Activated CD8-positive, alpha-beta memory T cell treated with anti-CD3 and anti-CD28 coated beads, Interleukin-2, amount 50 U/mL, for 24 hours (primary cell): ENCODE measurements around the gene MAP2K4.

ENCODE experiments used
- DNase-seq: peaks from one replicate; pipeline ENCODE4 v3.0.0-alpha.2; 2020; ENCODE audit errors: extremely low read depth

MAP2K4 gene

DNA sequence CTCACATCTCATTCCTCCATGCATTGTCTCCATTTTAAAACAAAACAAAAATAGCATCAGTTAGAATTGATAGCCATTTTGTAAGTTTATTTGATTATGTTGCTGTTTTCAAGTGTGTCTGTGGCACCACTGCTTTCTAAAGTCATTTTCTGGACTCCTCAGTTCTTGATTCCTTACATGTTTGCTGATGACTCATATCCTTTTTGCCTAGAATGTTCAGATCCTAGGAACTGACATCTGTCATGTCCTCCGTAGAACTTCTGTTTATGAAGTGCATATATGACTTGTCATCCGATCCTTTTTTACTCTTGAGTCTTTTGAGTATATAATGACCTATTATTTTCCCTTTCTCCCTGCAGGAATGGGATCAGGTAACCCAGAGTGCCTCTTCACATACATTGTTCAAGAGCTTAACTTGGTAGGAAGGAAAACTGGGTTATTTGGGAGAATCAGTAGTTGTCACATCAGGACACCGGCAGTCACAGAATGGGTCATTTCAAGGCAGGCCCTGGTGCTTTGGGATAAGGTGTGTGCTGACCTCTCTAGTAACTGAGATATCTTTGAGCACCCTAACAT lies 69.2 kb downstream of the MAP2K4 start:
- no peak for DNase-seq

DNA sequence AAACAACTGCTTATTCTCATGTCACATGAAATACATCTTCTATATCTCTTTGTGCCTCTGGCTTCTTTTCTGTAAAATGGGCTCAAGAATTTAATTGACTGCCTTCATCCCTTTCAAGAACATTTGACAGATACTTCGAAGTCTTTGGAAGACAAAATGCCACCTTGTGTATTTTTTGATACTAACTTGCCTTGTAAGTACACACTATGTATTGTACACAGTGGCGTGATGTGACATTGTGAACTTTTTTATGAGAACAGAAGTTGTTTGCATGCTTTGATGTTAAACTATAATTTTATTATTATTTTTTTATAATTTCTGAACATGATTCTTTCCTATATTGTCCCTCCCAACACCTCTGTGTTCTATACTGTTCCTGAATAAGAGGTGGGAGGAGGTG lies 73.7 kb downstream of the MAP2K4 start:
- no peak for DNase-seq

DNA sequence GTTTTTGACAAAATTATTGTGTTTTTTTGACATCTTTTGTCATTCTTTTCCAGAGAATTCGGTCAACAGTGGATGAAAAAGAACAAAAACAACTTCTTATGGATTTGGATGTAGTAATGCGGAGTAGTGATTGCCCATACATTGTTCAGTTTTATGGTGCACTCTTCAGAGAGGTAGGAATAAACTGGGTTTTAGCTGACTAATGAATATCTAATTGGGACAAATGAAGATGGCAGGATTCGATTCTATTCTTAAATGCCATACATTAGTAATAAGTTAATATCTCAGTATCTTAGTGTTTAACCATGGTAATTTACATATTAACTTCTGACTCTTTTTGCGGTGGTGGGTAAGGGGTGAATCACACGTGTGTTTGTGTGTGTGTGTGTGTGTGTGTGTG lies 74.8 kb downstream of the MAP2K4 start:
- no peak for DNase-seq

DNA sequence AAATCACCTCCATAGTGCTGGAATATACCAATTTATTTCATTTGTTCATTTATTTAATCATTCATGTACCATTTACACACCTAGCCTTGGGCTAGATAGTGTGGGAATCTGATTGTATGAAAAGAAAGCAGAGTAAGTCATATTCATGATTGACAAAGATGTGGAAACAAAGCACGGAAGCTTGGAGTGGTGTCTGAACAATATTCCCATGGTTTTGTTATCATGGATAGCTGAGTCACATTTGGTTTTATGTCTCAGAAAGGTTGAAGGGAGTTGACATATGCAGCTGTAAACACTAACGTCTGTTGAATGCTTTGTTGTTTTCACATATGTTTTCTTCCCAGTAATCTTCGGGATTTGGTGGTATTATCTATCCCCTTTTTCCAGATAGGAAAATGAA lies 76.6 kb downstream of the MAP2K4 start:
- DNase-seq: no peak

DNA sequence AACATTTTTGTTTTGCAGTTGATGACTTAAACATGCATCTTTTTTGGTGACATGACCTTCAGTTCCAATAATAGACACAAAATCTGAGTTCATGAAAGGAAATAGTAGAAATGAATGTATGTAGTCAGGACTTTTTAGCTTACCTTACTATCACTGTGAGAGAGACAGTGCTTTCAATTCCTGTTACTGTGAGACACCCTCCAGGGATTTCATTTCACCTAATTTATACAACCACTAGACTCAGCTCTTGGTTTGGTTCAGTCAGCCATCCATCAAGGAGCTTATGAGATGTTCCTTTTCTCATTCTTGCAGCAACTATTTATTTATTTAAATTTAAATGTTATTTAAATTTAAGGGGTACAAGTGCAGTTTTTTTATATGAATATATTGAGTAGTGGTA lies 77.9 kb downstream of the MAP2K4 start:
- no peak for DNase-seq

DNA sequence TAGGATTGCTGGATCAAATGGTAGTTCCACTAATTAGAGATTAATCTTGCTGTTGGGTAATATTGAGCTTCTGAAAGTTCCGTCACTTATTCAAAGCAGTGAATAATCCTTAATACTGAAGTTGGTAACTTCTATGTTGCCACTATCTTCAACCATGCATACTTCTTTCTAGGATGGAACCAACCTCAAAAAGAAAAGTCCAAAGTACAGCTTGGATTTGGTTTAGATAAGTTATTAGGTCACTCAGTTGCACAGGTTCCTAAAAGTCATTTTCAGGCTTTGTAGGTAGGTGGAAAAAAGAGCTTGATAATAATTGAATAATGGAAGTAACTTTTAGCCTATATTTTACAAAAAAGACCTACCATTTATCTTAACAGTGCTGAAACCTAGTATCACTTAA lies 78.7 kb downstream of the MAP2K4 start:
- DNase-seq: no peak

DNA sequence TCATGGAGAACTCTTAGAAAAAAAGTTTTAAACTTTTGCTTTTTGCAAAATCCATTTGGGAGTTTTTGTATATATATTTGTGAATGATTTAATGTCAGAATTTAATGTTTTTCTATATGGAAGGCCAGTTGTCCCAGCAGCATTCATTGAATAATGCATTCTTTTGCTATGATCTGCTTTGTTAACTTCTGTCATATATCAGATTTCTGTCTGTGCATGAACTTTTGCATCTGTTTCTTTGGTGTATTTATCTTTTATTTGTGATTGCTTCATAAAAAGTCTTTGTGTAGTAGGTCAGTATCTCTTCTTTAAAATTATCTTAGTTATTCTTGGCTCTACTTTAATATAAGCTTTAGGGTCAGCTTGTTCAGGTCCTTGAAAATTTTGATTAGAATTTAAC lies 84.2 kb downstream of the MAP2K4 start:
- no peak for DNase-seq

DNA sequence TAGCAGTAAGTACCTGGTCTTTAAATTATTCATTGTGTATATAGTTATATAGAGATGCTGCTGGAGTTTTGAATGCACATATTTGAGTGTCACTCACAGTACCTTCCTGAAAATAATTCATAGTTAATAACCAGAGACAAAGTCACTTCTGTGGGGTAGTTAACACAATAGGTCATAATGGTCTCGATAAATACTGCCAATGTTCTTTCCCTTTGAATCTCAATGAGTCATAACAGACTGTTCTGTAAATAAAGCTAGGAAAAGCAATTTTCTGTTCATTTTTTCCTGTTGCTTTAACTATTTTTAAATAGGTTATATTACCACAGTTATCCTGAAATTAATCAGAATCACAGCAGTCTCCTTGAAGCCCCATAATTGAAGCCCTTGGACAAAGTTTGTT lies 87.2 kb downstream of the MAP2K4 start:
- DNase-seq: no peak

DNA sequence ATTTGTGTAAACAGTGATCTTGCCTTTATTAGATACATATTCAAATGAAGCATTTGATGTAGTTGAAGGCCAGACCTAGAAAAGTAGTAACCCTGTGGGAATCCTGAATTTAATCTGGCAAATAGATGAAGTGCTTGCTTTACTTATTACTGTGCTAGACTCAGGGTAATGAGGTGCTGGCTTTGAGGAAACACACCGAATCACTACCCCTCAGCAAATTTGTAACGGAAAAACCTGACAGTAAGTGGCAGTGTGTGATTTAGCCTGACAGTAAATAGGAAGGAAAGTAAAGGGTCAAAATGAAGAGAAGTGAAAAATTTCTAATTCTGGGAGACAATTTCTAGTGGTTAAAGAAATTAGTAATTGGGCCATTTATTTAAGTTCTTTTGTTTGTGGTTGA lies 90.2 kb downstream of the MAP2K4 start:
- no peak for DNase-seq

DNA sequence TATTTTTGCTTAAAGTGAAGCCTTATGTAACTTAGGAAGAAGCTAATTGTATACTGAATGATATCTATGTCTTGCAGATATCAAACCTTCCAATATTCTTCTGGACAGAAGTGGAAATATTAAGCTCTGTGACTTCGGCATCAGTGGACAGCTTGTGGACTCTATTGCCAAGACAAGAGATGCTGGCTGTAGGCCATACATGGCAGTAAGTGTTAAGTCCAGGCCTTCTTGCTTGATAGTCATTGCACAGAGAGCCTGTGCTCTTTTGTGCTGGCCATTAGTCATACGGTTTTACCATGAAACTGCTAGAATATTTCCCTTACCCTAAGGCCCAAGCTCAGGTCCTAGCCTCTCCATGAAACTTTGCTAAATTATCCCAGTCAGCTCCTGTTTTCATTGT lies 92.5 kb downstream of the MAP2K4 start:
- DNase-seq: no peak

DNA sequence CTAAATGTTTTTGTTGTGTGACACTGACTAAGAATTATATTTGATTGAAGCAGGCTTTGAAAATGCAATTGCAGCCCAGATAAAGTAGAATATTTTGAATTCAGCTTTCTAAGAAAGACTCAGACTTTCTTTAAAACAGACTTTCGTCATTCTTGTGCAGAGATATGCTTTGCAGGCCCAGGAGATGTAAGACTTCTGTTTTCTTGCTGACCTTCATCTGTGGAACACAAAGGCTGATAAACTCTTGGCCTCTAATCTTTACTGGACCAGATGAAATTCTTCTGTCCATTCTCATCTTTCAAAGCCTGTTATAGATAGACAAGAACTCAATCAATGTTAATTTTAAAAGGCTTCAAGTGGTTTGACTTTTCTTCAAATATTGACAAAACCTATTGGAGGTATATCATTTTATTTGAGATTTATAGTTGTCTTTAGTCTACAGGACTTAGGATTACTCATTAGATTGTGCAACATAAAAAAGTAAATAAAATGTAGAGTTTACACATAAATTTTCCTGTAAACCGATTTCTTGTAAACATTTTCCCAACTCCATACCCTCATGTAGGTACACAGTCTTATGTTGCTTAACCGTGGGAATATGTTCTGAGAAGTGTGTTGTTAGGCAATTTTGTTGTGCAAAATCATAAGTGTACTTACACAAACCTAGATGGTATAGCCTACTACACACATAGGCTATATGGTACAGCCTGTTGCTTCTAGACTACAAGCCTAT lies 94.2 kb downstream of the MAP2K4 start:
- no peak for DNase-seq

DNA sequence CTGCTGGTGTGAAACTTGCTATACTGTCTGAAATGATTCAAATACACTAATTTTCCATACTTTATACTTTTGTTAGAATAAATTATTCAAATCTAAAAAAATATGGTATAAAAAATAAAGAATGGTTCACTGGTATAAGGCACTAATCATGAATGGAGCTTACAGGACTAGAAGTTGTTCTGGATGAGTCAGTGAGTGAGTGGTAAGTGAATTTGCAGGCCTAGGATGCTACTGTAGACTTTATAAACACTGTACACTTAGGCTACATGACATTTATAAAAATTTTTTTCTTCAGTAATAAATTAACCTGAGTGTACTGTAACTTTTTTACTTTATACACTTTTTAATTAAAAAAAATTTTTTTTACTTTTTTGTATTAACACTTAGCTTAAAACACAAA lies 95.5 kb downstream of the MAP2K4 start:
- DNase-seq: no peak

DNA sequence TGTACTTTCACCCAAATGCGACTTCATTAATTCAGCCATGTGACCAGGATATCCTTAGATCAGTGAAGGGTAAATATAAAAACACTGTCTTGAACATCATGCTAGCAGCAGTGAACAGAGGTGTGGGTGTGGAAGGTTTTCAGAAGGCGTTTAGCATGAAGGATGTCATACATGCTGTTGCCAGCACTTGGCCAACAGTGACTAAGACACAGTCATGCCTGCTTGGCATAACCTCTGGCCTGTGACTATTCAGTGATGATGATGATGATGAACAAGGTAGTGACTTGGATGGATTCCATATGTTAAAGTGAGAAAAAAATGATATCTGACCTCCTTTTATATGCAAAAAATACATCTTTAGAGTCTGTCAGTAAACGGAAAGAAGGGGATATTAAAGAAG lies 97.9 kb downstream of the MAP2K4 start:
- DNase-seq: no peak

DNA sequence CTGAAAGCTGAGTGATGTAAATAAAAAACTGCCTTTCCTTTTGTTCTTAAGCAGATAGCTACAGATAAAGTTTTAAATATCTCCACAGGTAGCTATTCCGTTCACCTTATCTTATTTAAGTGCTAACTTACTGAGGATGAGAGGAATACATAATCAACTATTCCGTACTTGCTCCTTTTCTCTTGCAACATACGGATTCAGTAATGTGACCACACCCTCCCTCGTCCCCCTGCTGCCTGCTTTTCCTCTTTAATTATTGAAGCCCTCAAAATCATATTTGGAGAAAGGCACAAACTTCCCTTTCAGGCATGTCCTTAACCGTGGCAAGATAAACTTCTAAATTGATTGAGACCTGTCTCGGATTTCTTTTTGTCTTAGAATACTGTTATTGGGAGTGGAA lies 101.4 kb downstream of the MAP2K4 start:
- no peak for DNase-seq

DNA sequence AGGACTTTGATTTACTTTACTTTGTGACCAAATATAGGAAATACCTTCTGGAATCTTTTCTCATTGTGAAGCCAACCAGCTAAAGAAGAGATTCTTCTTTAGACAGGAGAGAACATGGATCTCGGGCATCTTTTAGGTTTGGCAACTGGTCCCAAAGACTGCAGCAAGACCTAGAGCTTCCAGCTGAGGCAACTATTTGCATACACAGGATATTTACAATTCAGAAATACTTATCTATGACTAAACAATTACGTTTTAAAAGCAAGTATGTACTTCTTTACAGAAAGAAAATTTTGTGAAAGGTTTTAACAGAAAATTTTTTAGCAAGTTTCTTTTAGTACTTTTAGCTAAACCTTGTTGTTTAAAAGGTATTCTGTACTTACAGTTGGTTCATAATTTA lies 106.5 kb downstream of the MAP2K4 start:
- no peak for DNase-seq

DNA sequence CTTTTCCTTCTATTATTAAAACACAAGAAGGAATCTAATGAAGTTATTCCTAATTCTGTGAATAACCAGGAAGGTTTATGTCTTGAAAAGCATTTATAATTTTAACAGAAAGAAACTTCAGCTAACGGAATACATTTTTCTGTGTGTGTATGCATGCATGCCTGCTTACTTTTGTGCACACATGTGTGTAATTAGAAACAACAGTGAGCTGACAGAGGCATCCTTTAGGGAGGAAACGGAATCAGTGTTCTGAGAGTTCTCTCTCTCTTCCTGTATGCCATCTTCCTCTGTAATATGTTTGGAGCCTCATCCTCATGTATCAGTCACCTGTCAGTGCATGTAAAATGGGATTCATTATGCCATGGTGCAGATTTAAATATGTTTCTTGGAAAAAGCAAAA lies 107.0 kb downstream of the MAP2K4 start:
- DNase-seq: no peak

DNA sequence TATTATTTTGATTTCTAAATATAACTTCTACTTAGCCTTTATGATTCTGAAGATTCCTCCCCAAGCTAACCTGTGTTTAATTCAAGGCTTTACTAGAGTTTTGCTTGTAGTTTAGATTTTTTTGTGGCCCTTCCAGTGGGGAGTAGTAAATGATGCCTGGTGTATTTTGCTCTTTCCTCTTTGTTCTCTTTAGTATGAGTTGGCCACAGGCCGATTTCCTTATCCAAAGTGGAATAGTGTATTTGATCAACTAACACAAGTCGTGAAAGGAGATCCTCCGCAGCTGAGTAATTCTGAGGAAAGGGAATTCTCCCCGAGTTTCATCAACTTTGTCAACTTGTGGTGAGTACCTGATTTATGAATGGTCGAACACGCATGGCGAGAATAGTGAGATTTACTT lies 108.3 kb downstream of the MAP2K4 start:
- no peak for DNase-seq

DNA sequence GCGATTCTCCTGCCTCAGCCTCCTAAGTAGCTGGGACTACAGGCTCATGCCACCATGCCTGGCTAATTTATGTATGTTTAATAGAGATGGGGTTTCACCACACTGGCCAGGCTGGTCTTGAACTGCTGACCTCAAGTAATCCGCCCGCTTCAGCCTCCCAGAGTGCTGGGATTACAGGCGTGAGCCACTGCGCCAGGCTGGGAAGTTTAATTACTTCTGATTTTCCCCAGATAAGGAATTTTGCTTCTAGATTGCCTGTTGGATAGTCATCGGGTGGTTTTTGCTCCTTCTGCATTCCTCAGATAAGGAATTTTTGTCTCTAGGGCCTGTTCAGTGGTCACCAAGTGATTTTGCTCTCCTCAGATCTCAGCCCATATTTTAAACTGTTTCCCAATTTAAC lies 112.5 kb downstream of the MAP2K4 start:
- DNase-seq: no peak

DNA sequence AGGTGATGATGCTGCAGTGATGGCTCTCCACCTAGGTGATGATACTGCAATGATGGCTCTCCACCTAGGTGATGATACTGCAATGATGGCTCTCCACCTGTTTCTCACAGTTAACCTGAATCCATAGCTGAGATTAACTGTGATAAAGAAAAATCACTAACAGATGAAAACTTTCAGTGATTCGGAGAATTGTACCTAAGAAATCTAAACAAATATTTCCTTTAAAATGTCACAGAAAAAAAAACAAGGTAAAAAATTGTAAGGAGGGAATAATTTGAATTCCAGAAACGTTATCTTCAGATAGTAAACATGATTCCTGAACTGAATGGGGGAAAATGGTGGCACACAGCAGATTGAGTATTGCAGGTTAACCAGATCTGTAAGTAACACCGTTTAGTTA lies 113.4 kb downstream of the MAP2K4 start:
- DNase-seq: no peak

DNA sequence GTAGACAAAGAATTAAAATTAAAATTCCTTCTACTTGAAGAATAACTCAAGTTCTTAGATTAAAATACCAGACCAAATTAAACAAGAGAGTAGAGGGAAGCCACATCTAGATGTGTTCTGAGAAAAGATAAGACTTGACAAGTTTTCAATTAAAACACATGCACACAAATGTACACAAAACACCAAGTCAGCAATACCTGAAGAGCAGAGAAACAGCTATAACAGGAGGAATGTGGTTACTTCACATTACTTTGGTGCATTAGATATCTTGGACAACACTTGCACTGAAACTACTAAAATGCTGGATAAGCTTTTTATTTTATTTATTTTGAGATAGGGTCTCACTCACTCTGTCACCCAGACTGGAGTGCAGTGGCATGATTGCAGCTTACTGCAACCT lies 113.9 kb downstream of the MAP2K4 start:
- DNase-seq: no peak

DNA sequence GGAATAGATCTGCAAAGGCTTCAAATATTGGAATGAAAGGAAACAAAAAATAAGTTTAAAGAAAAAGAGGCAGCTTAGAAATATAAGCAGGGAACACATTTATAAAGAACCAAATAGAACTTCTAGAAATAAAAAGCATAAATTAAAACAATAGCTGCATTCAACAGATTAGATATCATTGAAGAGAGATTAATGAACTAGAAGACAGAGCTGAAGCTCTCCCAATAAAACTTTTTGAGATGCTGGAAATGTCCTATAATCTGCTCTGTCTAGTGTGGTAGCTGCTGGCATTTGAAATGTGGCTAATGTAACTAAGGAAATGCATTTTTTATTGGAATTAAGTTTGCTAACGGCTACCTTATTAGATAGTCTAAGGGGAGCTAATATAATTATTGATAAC lies 115.6 kb downstream of the MAP2K4 start:
- DNase-seq: no peak

DNA sequence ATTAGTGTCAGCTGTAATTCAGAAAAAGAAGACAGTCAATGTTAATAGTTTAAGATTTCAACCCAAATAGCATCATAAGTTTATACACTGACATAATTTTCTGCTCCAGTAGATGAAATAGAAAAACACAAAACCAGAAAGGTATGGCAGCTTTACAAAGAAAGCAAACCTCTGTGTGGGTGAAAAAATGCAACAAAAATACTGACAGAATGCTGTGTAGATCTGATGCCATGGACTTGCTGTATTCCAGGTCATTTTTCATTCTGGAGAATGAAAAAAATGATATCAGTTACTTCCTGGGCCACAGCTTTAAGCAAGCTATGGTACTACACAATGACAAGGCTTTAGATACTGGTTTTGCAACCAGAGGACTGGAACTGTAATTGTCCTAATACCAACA lies 116.0 kb downstream of the MAP2K4 start:
- DNase-seq: no peak

DNA sequence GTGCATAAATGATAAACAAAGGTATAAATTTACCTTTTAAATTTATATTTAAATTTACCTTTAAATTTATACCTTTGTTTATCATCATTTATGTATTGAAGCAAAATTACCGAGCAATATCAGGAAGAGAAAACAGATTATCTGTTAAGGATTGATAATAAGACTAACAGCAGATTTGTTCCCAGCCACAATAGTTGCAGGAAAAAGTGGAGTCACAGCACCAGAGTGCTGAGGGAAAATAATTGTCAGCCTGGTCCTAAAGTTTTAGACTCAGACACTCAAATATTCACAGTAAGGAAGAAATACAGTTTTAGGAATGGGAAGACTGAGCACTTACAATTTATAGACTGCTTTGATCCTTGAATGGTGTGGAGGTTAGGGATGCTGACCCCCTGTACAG lies 117.2 kb downstream of the MAP2K4 start:
- no peak for DNase-seq

DNA sequence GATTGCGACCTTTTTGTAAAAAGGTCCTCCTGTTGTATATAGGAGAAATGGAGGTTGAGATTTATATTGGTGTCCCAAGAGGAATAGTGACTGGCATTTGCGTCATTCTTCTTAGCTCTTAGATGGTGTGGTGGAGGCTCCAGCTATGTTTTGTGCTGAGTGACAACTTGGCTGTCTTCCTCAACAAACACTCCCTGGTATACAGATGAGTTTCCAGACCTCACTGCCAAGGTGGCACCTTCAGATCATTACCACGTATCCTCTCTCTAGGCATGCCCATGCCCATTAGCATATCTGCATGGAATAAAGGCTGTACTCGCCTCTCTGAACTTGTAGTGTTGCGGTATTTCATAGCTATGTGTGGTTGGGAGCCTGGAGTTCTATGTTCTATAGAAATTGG lies 120.0 kb downstream of the MAP2K4 start:
- no peak for DNase-seq
